NOMO-1 treated with DMSO at 0.1 percent for 48 hours (cell line): Measurements from ENCODE around the gene GUCY1B1.
"Not testable (repeated sequence)": the region's sequence is repeated elsewhere in the genome, so short reads cannot be mapped to it uniquely, and the experiment has no call there.

Experiments used
- DNase-seq: peaks from one replicate; lab custom pipeline; 2025; ENCODE audit not compliant: unreplicated experiment; lab: John Stamatoyannopoulos, UW

GUCY1B1 gene

GRCh38 chr4:155797581-155797980, 38.8 kb downstream of the GUCY1B1 start:
- DNase-seq = not testable (repeated sequence)

GRCh38 chr4:155799116-155799793, 40.4 kb downstream of the GUCY1B1 start:
- DNase-seq = no peak

- DNase-seq = no peak
Observed at GRCh38 chr4:155799794-155800123, 40.9 kb downstream of the GUCY1B1 start.

GRCh38 chr4:155800685-155801343, 42.0 kb downstream of the GUCY1B1 start:
- DNase-seq = no peak

- DNase-seq = no peak
Observed at GRCh38 chr4:155802190-155802959, 43.6 kb downstream of the GUCY1B1 start.

GRCh38 chr4:155805016-155805415, 46.2 kb downstream of the GUCY1B1 start:
- DNase-seq = no peak

- DNase-seq = no peak
Observed at GRCh38 chr4:155807021-155807420, 48.2 kb downstream of the GUCY1B1 start.

GRCh38 chr4:155809835-155810234, 51.0 kb downstream of the GUCY1B1 start:
- DNase-seq = peak; percentile 82

GRCh38 chr4:155811083-155811482, 52.3 kb downstream of the GUCY1B1 start:
- no peak for DNase-seq

GRCh38 chr4:155818639-155819038, 59.8 kb downstream of the GUCY1B1 start:
- DNase-seq = no peak

GRCh38 chr4:155819066-155819465, 60.2 kb downstream of the GUCY1B1 start:
- DNase-seq = no peak

- DNase-seq = no peak
Observed at GRCh38 chr4:155820887-155821518, 62.2 kb downstream of the GUCY1B1 start.

GRCh38 chr4:155822572-155822971, 63.8 kb downstream of the GUCY1B1 start:
- no peak for DNase-seq

GRCh38 chr4:155828628-155829027, 69.8 kb downstream of the GUCY1B1 start:
- DNase-seq = no peak

GRCh38 chr4:155832664-155833063, 73.8 kb downstream of the GUCY1B1 start:
- DNase-seq = no peak

- no peak for DNase-seq
Observed at GRCh38 chr4:155837203-155837796, 78.5 kb downstream of the GUCY1B1 start.

- DNase-seq = no peak
Observed at GRCh38 chr4:155842080-155842479, 83.3 kb downstream of the GUCY1B1 start.

- peak; percentile 1 for DNase-seq
Observed at GRCh38 chr4:155846929-155847328, 88.1 kb downstream of the GUCY1B1 start.

- no peak for DNase-seq
Observed at GRCh38 chr4:155849042-155849441, 90.2 kb downstream of the GUCY1B1 start.

GRCh38 chr4:155853189-155853588, 94.4 kb downstream of the GUCY1B1 start:
- DNase-seq = no peak

- DNase-seq = peak; percentile 41
Observed at GRCh38 chr4:155854582-155855226, 95.9 kb downstream of the GUCY1B1 start.
